ENCODE data around the gene GPR160. TPM values are rescaled to one million over a fixed set of nuclear protein-coding genes. Genes with fewer than 3 reads are reported as not detected.

GPR160 gene
- total and polyA plus RNA-seq, 10 of the 15 experiments (the other 5 are each of a cell fraction or from before 2014, with no cell fraction given), result 1.2 to 57.7 (median 30.9) TPM

DNA sequence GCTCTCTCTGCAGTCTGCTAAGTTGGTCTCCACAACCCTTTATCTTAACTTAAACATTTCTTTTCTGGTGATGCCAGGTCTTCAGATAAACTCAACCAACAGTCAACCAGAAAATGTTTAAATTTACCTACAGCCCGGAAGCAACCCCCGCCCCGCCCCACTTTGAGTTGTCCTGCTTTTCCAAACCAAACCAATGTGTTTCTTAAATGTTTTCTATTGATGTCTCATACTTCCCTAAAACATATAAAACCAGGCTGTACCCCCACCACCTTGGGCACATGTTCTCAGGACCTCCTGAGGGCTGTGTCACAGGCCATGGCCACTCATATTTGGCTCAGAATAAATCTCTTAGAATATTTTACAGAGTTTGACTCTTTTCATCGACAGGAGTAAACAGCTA is 13.2 kb upstream of the GPR160 start (continued):
- TF ChIP-seq, protein P1, sequence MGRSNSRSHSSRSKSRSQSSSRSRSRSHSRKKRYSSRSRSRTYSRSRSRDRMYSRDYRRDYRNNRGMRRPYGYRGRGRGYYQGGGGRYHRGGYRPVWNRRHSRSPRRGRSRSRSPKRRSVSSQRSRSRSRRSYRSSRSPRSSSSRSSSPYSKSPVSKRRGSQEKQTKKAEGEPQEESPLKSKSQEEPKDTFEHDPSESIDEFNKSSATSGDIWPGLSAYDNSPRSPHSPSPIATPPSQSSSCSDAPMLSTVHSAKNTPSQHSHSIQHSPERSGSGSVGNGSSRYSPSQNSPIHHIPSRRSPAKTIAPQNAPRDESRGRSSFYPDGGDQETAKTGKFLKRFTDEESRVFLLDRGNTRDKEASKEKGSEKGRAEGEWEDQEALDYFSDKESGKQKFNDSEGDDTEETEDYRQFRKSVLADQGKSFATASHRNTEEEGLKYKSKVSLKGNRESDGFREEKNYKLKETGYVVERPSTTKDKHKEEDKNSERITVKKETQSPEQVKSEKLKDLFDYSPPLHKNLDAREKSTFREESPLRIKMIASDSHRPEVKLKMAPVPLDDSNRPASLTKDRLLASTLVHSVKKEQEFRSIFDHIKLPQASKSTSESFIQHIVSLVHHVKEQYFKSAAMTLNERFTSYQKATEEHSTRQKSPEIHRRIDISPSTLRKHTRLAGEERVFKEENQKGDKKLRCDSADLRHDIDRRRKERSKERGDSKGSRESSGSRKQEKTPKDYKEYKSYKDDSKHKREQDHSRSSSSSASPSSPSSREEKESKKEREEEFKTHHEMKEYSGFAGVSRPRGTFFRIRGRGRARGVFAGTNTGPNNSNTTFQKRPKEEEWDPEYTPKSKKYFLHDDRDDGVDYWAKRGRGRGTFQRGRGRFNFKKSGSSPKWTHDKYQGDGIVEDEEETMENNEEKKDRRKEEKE (IDR thresholded peaks at IDR 0.05), result no peak

- no peak for ATAC-seq
These were observed 10.3 kb upstream of the GPR160 start for GRCh38 chr3:170027233-170028102.

More at GRCh38 chr3:170027233-170028102, 10.3 kb upstream of the GPR160 start:
- CTCF ChIA-PET, result no interaction called here
- no peaks in the 10 kb centered on the region for H3K9me3 ChIP-seq (replicated peaks; ENCODE audit: control insufficient read depth, insufficient read depth, low read length)
- H4K20me1 ChIP-seq (ENCODE audit: control insufficient read depth, insufficient read depth), result no peaks in the 10 kb centered on the region
- H3K9ac ChIP-seq (ENCODE audit: control insufficient read depth, insufficient read depth, low read length), result no peak overlapping the region
- no peak overlapping the region for H3K4me3 ChIP-seq
- H2AFZ ChIP-seq (ENCODE audit: control insufficient read depth, low read depth, low read length), result peak overlapping the region; percentile 1
- H3K27me3 ChIP-seq (replicated peaks in 1 of 2; ENCODE audit: control insufficient read depth in 2 of 2, insufficient read depth in 2 of 2, low read length in 1 of 2), result no peaks in the 10 kb centered on the region
- H3K4me2 ChIP-seq (ENCODE audit: control insufficient read depth, insufficient read depth), result no peak overlapping the region
- WGBS (ENCODE audit: insufficient coverage, insufficient replicate concordance, low lambda C conversion rate, missing lambda C conversion rate), result 21% methylated on average over 4 of the region's 4 CpGs
- DNase-seq (ENCODE audit: low read depth, low spot score), result no peak
- H3K27ac ChIP-seq (ENCODE audit: control insufficient read depth, insufficient read depth), result no peak overlapping the region
- no peaks in the 10 kb centered on the region for H3K79me2 ChIP-seq (ENCODE audit: control insufficient read depth, insufficient read depth, low read length)
- peak; percentile 42; the same call in 1 of the 2 replicates for TF ChIP-seq RUNX3 (IDR thresholded peaks at IDR 0.05; ENCODE audit: low read length)
- TF ChIP-seq ETV6 (conservative IDR thresholded peaks at IDR 0.05 in 1 of 2, IDR thresholded peaks at IDR 0.05 in 1 of 2; ENCODE audit: borderline replicate concordance in 1 of 2, low read depth in 1 of 2), result no peak
- TF ChIP-seq JUNB (IDR thresholded peaks at IDR 0.05), result no peak
- no peaks in the 10 kb centered on the region for H3K4me1 ChIP-seq (ENCODE audit: control insufficient read depth, insufficient read depth, low read length)
- FAIRE-seq, result no peak
- no peaks in the 10 kb centered on the region for H3K36me3 ChIP-seq (ENCODE audit: control insufficient read depth in 2 of 2, insufficient read depth in 2 of 2, low read length in 1 of 2)
- POLR2A ChIA-PET, result no interaction called here
- SMC1A ChIA-PET (ENCODE audit: uncharacterized antibody, unreplicated experiment), result no interaction called here
- RAD21 ChIA-PET (ENCODE audit: unreplicated experiment), result no interaction called here
- in situ Hi-C loops (cut with MboI) (loop anchor here (25.0 kb wide), 1 partner anchor 890 kb away; no protein-coding TSS in a partner anchor), intact Hi-C loops (cut with micrococcal nuclease; ENCODE audit: unreplicated experiment) (no loop called here)
- no TSS peak for BruUV-seq (replicated peaks)
